ENCODE results near the gene GDAP1L1.
"Not testable (repeated sequence)": the region's sequence is repeated elsewhere in the genome, so short reads cannot be mapped to it uniquely, and the experiment has no call there.

The GDAP1L1 gene

DNA sequence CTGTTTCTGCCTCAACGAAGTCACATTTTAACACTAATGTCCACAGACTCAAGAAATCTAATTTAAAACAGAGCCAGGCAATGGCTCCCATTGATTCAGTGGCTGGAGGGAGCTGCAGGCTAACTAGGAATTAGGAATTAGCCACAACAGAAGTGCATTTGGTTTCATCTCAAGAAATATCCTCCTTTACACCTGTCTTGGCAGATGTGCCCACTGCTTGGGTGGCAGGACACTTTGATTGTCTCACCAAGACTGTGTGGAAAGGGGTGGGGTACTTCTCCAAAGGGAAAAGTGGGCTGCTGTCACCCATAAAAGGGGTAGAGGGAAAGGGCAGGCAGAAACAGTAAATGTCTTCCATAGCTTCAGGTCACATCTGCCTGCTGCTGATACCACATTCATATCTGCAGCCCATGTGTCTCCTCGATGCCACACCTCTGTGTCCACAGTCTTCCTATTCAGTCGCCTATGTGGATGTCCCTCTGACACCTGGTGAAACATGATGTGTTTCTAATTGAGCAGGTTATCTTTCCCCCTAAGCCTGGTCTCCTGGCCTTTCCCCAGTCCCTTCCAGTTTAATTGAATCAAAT lies 25.6 kb upstream of the GDAP1L1 start:
- no peak for FAIRE-seq

GRCh38 chr20:44222027-44222426 lies 25.1 kb upstream of the GDAP1L1 start:
- FAIRE-seq, result no peak

DNA sequence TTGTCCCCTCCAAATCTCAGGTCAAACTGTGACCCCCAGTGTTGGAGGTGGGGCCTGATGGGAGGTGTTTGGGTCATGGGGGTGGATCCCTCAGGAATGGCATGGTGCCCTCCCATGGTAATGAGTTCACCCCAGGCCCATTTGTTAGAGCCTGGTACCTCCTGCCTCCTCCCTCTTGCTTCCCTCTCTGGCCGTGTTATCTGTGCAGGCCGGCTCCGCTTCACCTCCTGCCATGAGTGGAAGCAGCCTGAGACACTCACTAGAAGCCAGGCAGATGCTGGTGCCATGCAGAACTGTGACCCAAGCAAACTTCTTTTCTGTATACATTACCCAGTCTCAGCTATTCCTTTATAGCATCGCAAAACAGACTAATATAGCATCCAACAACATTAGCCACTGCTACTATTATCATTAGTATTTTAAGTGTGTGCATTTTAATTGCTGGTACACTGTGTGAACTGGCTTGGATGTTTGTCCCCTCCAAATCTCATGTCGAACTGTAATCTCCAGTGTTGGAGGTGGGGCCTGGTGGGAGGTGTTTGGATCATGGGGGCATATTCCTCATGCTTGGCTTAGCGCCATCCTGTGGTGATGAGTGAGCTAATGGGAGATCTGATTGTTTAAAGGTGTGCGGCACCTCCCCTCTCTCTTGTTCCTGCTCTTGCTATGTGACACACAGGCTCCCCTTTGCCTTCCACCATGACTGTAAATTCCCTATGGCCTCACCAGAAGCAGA lies 24.3 kb upstream of the GDAP1L1 start:
- FAIRE-seq, result no peak

DNA sequence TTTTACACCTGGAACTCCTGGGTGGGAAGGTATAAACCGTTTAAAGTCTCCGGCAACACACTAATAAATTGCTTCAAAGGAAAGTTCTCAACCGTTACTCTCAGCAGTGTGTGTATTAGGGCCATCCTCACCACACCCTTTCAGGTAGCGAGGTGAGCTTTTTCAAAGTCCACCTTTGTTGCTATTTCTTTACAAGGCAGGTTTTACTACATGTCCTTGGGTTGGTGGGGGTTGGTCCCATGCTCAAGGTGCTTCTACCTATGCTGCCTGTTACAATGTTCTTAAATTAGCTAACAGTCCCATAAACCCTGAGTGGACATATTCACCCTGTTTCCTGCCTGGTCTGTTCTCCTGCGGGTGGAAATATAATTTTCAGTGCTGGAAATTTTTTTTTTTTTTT lies 23.4 kb upstream of the GDAP1L1 start:
- FAIRE-seq, result no peak

DNA sequence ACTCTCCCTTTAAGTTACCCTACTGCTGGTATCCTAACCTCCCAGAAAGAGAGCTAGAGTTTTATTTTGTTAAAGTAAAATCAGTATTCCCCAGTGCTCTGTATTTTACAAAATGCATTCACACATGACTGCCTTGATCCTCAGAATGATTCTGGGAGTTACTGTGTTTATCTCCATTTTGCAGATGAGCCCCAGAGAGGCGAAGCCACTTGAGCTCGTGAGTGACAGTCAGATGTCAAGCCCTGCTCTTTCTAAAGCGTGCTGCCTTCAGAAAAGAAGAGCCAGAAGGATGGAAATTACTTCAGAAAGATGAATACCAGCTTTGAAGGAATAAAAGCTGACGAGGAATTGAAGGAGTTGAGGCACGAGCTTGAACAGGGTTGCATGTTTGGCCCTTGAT lies 22.5 kb upstream of the GDAP1L1 start:
- no peak for FAIRE-seq

GRCh38 chr20:44228465-44229258 lies 18.4 kb upstream of the GDAP1L1 start:
- FAIRE-seq, result no peak

DNA sequence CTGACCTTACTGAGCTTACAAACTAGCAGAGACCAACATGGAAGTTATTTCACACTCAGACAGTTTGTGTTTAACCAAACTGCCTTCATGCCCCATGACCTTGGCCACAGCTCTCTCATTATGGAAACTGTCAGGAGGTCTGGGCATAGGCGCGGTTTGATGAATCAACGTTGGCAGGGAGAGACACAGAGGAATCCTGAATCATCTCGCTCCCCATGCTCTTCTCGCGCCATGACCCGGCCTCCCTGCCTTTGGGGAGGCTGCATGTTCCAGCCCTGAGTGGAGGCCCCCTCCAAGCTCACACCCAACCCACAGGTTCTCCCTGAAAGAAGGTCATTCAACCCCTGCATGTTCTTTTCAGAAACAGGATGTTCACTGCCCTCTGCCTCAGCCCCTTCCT lies 15.9 kb upstream of the GDAP1L1 start:
- no peak for FAIRE-seq

- no peak for FAIRE-seq
Measured at GRCh38 chr20:44231713-44232468, 15.2 kb upstream of the GDAP1L1 start.

DNA sequence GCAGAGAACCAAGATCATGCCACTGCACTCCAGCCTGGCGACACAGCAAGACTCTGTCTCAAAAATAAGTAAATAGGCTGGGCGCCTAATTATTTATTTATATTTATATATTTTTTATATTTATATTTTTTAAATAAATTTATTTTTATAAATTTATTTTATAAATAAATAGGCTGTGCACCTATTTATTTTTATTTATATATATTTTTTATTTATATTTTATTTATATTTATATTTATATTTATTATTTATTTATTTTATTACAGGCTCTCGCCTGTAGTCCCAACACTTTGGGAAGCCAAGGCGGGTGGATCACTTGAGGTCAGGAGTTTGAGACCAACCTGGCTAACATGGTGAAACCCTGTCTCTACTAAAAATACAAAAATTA lies 14.6 kb upstream of the GDAP1L1 start:
- not testable (repeated sequence) for FAIRE-seq

- FAIRE-seq, result no peak
Measured at GRCh38 chr20:44233436-44234016, 13.6 kb upstream of the GDAP1L1 start.

- FAIRE-seq, result no peak
Measured at GRCh38 chr20:44234566-44235317, 12.4 kb upstream of the GDAP1L1 start.

- FAIRE-seq, result no peak
Measured at GRCh38 chr20:44235702-44236101, 11.4 kb upstream of the GDAP1L1 start.

DNA sequence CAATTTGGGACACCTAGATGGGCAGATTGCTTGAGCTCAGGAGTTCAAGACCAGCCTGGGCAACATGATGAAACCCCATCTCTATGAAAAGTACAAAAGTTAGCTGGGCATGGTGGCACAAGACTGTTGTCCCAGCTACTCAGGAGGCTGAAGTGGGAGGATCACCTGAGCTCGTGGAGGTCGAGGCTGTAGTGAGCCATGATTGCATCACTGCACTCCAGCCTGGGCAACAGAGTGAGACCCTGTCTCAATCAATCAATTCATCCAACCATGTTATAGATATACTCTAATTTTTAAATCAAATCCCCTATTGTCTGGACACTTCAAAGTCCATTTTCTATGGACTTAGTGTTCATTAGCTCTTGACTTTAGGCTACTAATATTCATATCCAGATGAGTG lies 10.3 kb upstream of the GDAP1L1 start:
- FAIRE-seq, result not testable (repeated sequence)

DNA sequence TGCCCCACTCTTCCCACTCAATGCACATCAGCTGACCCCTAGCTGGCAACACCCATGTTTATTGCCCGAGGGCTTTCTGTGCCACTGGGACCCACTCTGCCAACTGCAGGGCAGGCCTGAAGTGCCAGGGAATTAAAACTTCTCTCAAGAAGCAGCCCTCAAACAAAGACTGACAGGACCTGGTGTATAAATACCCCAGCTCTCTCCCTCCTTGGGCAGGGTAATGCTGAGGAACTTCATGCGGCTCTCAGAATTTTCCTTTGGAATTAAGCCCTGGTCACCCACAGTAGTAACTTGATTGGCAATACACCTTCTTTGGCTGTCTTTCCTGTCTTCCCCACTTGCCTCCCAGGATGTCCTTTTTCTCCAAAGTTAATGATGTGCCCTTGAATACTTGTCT lies 5.3 kb upstream of the GDAP1L1 start:
- FAIRE-seq, result no peak

DNA sequence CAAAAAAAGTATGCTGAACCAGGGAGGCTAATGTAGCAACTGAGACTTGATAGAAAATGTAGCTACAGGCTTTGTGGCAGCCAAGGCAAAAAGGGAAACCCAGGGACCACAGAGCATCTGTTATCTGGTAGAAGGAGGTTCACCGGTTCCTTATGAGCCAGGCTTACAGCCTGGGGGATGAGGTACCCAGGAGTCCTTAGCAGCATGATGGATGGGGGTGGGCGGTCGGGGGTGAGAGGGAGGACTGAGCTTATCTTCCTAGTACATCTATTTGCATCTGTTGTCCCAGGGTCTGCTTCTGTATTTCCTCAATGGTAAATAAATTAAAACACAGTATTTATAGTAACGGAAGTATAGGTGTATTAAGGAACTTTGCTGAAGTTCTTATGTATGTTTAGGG lies 1.1 kb upstream of the GDAP1L1 start:
- FAIRE-seq, result no peak

- no peak for FAIRE-seq
Measured at GRCh38 chr20:44247586-44248409, 690 bp downstream of the GDAP1L1 start.

DNA sequence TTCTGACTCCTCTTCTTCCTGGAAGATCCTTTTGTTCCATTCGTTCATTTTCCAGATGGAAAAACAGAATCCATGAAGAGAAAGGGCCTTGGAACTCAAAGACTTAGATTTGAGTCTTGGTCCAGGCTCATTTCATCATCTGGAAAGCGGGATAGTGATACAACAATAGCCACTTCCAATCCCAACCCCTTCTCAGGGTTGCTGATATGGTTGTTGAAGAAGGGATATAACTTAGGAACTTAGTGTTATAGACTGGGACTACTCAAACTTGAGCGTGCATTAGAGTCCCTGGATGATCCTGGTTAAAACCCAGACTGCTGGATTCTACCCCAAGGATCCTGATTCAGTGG lies 1.3 kb downstream of the GDAP1L1 start:
- FAIRE-seq, result no peak

GRCh38 chr20:44251284-44251683 lies 4.2 kb downstream of the GDAP1L1 start:
- no peak for FAIRE-seq

DNA sequence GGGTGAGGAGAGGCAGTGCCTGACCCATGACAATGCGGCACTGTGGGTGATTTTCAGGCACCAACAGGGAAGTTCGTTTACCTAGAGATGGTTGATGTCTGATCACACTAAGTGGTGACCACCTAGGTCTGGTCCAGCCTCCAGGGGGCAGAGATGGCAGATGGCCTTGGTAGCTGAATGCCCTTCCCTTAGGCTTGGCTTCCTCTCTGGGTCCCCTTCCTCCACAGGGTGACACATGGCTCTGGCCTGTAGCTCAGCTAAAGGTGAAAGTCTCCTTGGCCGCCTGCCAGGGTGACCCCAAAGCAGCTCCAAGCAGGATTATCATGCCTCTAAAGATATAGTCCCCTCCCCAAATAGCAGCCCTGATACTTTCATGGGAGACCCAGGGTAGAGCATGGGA lies 6.4 kb downstream of the GDAP1L1 start:
- FAIRE-seq, result no peak

DNA sequence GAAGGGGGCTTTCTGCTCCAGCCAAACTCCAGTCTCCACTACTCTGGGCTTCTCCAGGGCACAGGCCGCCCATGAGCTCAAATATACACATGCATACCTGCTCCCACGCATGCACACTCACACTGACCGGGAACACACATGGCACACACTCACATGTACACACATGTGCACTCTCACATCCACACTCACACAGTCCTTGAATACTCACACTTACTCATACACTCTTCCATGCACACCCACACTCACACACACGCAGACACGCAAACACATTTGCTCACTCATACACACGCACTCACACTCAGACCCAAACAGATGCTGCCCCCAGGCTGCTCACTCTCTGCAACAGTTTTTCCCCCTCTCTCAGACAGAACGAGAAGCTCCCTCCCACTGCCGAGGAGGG lies 7.0 kb downstream of the GDAP1L1 start:
- FAIRE-seq, result no peak

DNA sequence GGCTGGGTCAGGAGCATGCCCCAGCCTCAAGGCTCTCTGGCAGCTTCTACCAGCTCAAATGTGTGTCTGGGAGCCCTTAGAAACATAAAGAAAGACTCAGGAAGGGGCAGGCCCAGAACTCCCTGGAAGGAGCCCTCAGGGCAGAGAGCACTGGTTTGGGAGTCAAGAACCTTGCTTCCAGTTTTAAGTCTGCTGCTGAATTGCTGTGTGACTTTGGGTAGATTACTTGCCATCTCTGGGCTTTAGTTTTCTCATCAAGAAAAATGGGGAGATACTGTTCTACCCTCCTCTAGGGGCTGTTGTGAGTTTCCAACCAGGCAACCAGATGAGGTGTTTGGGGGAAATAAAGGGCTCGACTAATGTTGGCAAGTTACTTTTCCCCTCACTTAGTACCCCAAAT lies 8.8 kb downstream of the GDAP1L1 start:
- FAIRE-seq, result no peak

Measured in TTC549 (cell line).